ENCODE results near the gene KAT14. TPM values are rescaled to one million over a fixed set of nuclear protein-coding genes. Genes with fewer than 3 reads are reported as not detected.

Gene KAT14
- total RNA-seq, 1 experiment from 2014 or later: 24.1 TPM

DNA sequence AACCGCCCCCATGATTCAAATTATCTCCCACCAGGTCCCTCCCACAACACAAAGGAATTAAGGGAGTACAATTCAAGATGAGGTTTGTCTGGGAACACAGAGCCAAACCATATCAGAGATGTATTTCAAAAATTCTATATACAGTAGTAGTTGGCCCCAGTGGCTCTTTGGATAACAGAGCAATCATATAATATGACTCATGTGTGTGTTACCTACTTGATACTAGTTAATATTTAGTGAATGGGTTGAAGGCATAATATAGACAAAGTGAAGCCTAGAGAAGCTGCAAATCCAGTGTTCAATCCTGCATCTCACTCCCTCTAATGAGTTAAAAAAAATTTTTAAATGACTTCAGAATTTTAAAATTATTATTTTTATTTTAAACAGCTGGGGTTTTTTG is 43.2 kb downstream of the KAT14 start:
- ATAC-seq: no peak
- H3K4me3 Mint-ChIP-seq: no peak overlapping the region
- POLR2A ChIA-PET: no interaction called here

GRCh38 chr20:18187020-18187419 is 49.4 kb downstream of the KAT14 start:
- Mint-ChIP-seq H3K4me1 (no peaks in the 10 kb centered on the region), H3K36me3 (peaks cover 35% of the 10 kb centered on the region), H3K27ac (no peak overlapping the region), H3K9me3 (no peaks in the 10 kb centered on the region), H3K27me3 (ENCODE audit: low read depth) (no peaks in the 10 kb centered on the region), H3K4me3 (no peak overlapping the region)
- no peak for TF ChIP-seq ZNF317 (CRISPR knock-in tag; IDR thresholded peaks at IDR 0.05; ENCODE audit: borderline replicate concordance, low read depth)
- no peak for TF ChIP-seq CREB1 (CRISPR knock-in tag; IDR thresholded peaks at IDR 0.05)
- no peak for TF ChIP-seq NFATC4 (CRISPR knock-in tag; IDR thresholded peaks at IDR 0.05)
- ATAC-seq (no peak), DNase-seq (ENCODE audit: low spot score) (no peak)
- ChIA-PET CTCF (interaction anchor here (1.0 kb wide), 1 partner anchor 11 kb away, joined by 3 read pairs; no protein-coding TSS in a partner anchor), POLR2A (no interaction called here)

More for the DNA sequence above, 43.2 kb downstream of the KAT14 start:
- H3K36me3 Mint-ChIP-seq: peaks cover 69% of the 10 kb centered on the region
- H3K27ac Mint-ChIP-seq: no peak overlapping the region
- H3K27me3 Mint-ChIP-seq (ENCODE audit: low read depth): no peaks in the 10 kb centered on the region
- no peak for TF ChIP-seq NR1H2 (CRISPR knock-in tag; IDR thresholded peaks at IDR 0.05)
- no peak for TF ChIP-seq USF2 (CRISPR knock-in tag; IDR thresholded peaks at IDR 0.05)
- TF ChIP-seq ZNF263 (CRISPR knock-in tag; IDR thresholded peaks at IDR 0.05; ENCODE audit: low read depth): no peak
- no peak for DNase-seq (ENCODE audit: low spot score)
- H3K4me1 Mint-ChIP-seq: peaks cover 5% of the 10 kb centered on the region; the same call in 1 of the 2 replicates
- CTCF ChIA-PET: no interaction called here
- H3K9me3 Mint-ChIP-seq: peaks cover 19% of the 10 kb centered on the region

DNA sequence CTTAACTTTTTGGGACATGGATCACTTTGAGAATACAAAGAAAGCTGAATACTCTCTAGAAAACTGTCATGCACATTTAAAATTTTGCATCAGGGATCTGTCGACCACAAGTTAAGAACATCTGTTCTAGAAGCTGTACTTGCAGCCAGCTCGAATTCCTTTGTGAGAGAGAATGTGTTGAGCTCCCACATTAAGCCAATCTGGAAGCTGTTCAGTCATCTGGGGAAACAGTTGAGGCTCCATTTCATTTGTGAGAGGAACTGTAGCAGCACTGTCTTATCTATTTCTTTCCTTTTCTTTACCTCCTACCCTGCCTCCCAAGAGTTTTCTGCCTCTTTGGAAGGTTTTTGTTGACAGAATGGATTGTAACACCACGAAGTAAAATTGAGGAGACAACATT is 50.8 kb downstream of the KAT14 start:
- Mint-ChIP-seq H3K36me3 (peaks cover 26% of the 10 kb centered on the region), H3K4me3 (no peak overlapping the region), H3K4me1 (no peaks in the 10 kb centered on the region), H3K9me3 (no peaks in the 10 kb centered on the region), H3K27ac (no peak overlapping the region), H3K27me3 (ENCODE audit: low read depth) (no peaks in the 10 kb centered on the region)
- DNase-seq (ENCODE audit: low spot score): no peak
- ATAC-seq: no peak
- POLR2A ChIA-PET: no interaction called here
- CTCF ChIA-PET: interaction anchor here (1.3 kb wide), 1 partner anchor 12 kb away, joined by 3 read pairs; no protein-coding TSS in a partner anchor
- no peak for TF ChIP-seq GABPB1 (CRISPR knock-in tag; IDR thresholded peaks at IDR 0.05)
- no peak for TF ChIP-seq CREB1 (CRISPR knock-in tag; IDR thresholded peaks at IDR 0.05)
- TF ChIP-seq, protein P1, sequence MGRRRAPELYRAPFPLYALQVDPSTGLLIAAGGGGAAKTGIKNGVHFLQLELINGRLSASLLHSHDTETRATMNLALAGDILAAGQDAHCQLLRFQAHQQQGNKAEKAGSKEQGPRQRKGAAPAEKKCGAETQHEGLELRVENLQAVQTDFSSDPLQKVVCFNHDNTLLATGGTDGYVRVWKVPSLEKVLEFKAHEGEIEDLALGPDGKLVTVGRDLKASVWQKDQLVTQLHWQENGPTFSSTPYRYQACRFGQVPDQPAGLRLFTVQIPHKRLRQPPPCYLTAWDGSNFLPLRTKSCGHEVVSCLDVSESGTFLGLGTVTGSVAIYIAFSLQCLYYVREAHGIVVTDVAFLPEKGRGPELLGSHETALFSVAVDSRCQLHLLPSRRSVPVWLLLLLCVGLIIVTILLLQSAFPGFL (CRISPR knock-in tag; IDR thresholded peaks at IDR 0.05; ENCODE audit: borderline replicate concordance): no peak
- TF ChIP-seq AR (CRISPR knock-in tag; IDR thresholded peaks at IDR 0.05): no peak
- TF ChIP-seq IRF2 (CRISPR knock-in tag; IDR thresholded peaks at IDR 0.05; ENCODE audit: borderline replicate concordance, low read depth): no peak
- no peak for TF ChIP-seq FOXK1 (CRISPR knock-in tag; IDR thresholded peaks at IDR 0.05)
- TF ChIP-seq, protein P2, sequence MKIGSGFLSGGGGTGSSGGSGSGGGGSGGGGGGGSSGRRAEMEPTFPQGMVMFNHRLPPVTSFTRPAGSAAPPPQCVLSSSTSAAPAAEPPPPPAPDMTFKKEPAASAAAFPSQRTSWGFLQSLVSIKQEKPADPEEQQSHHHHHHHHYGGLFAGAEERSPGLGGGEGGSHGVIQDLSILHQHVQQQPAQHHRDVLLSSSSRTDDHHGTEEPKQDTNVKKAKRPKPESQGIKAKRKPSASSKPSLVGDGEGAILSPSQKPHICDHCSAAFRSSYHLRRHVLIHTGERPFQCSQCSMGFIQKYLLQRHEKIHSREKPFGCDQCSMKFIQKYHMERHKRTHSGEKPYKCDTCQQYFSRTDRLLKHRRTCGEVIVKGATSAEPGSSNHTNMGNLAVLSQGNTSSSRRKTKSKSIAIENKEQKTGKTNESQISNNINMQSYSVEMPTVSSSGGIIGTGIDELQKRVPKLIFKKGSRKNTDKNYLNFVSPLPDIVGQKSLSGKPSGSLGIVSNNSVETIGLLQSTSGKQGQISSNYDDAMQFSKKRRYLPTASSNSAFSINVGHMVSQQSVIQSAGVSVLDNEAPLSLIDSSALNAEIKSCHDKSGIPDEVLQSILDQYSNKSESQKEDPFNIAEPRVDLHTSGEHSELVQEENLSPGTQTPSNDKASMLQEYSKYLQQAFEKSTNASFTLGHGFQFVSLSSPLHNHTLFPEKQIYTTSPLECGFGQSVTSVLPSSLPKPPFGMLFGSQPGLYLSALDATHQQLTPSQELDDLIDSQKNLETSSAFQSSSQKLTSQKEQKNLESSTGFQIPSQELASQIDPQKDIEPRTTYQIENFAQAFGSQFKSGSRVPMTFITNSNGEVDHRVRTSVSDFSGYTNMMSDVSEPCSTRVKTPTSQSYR (CRISPR knock-in tag; IDR thresholded peaks at IDR 0.05): no peak
- no peak for TF ChIP-seq TEAD4 (CRISPR knock-in tag; IDR thresholded peaks at IDR 0.05)
- no peak for TF ChIP-seq KAT7 (CRISPR knock-in tag; IDR thresholded peaks at IDR 0.05; ENCODE audit: borderline replicate concordance)
- TF ChIP-seq, protein P3, sequence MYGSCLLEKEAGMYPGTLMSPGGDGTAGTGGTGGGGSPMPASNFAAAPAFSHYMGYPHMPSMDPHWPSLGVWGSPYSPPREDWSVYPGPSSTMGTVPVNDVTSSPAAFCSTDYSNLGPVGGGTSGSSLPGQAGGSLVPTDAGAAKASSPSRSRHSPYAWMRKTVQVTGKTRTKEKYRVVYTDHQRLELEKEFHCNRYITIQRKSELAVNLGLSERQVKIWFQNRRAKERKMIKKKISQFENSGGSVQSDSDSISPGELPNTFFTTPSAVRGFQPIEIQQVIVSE (CRISPR knock-in tag; IDR thresholded peaks at IDR 0.05; ENCODE audit: borderline replicate concordance): no peak
- no peak for TF ChIP-seq ZBTB21 (CRISPR knock-in tag; IDR thresholded peaks at IDR 0.05; ENCODE audit: borderline replicate concordance)
- TF ChIP-seq ZNF138 (CRISPR knock-in tag; conservative IDR thresholded peaks at IDR 0.05): no peak
- no peak for TF ChIP-seq ESRRA (CRISPR knock-in tag; IDR thresholded peaks at IDR 0.05; ENCODE audit: borderline replicate concordance)
- TF ChIP-seq ZNF219 (CRISPR knock-in tag; IDR thresholded peaks at IDR 0.05; ENCODE audit: borderline replicate concordance): no peak
